H1 (cell line): ENCODE data around the gene PTPRCAP. TPM values are rescaled to one million over a fixed set of nuclear protein-coding genes. Genes with fewer than 3 reads are reported as not detected.

Experiments used
- CTCF ChIA-PET: fragments of 300-600 bp; sonication (Branson Sonifier 250); formaldehyde crosslinking; loops from one replicate; lab custom pipeline; 2021; ENCODE audit not compliant: partially characterized antibody; lab: Charles Lee
- POLR2A ChIA-PET: fragments of 300-600 bp; sonication (Branson Sonifier 250); formaldehyde crosslinking; loops from one replicate; lab custom pipeline; 2021; ENCODE audit warnings: inconsistent platforms; ENCODE audit not compliant: partially characterized antibody; lab: Charles Lee
- DNase-seq, 2 experiments: peaks; one replicate each; pipeline versions ENCODE4 v3.0.0 to v3.0.0-alpha.2; 2010 to 2022; ENCODE audit warnings: low spot score in 2 of 2, low read depth in 1 of 2, mixed read lengths in 1 of 2
- FAIRE-seq: peaks from 2 replicates; lab custom pipeline; 2011; peaks lifted over from hg19 to GRCh38; lab: Jason Lieb, UNC
- H2AFZ ChIP-seq: 2 replicates; pipeline ENCODE4 v1.8.1; 2012; ENCODE audit warnings: low read length, inconsistent platforms
- H2AK5ac ChIP-seq: 2 replicates; pipeline ENCODE4 v1.6.1; 2013; ENCODE audit warnings: low read depth, low read length
- H2BK120ac ChIP-seq: replicated peaks from 2 replicates; pipeline ENCODE3; 2013; ENCODE audit warnings: low read depth, low read length, inconsistent platforms
- H2BK12ac ChIP-seq: 2 replicates; pipeline ENCODE4 v1.6.1; 2013; ENCODE audit warnings: low read depth, low read length
- H2BK15ac ChIP-seq: 2 replicates; pipeline ENCODE4 v1.6.1; 2013; ENCODE audit warnings: low read length
- H2BK20ac ChIP-seq: 2 replicates; pipeline ENCODE4 v1.6.1; 2013; ENCODE audit warnings: low read length
- H2BK5ac ChIP-seq: 2 replicates; pipeline ENCODE4 v1.6.1; 2013; ENCODE audit warnings: low read depth, low read length
- H3K14ac ChIP-seq: 2 replicates; pipeline ENCODE4 v1.6.1; 2013; ENCODE audit warnings: inconsistent platforms; ENCODE audit not compliant: insufficient read length
- H3K18ac ChIP-seq: 2 replicates; pipeline ENCODE4 v1.6.1; 2013; ENCODE audit warnings: low read length; ENCODE audit errors: extremely low read depth
- H3K23ac ChIP-seq: 2 replicates; pipeline ENCODE4 v1.6.1; 2013; ENCODE audit warnings: inconsistent platforms; ENCODE audit not compliant: insufficient read length
- H3K23me2 ChIP-seq: 2 replicates; pipeline ENCODE4 v1.6.1; 2013; ENCODE audit warnings: low read depth, low read length
- H3K27ac ChIP-seq: 2 replicates; pipeline ENCODE4 v1.6.1; 2011; ENCODE audit warnings: low read depth, low read length, inconsistent platforms
- H3K27me3 ChIP-seq, 4 experiments: replicated peaks in 1 of 4; 1 replicate in 1 of 4; 2 replicates in 3 of 4; pipeline versions ENCODE4 v1.6.1 to v1.8.1; 2011 to 2013; ENCODE audit warnings: low read length in 3 of 4, mild to moderate bottlenecking in 3 of 4, inconsistent platforms in 2 of 4, mixed read lengths in 2 of 4, moderate library complexity in 1 of 4; ENCODE audit not compliant: control insufficient read depth in 3 of 4, insufficient read depth in 3 of 4; ENCODE audit errors: extremely low read depth in 1 of 4
- H3K36me3 ChIP-seq, 4 experiments: 2 replicates each; pipeline versions ENCODE4 v1.6.1 to v1.8.1; 2011 to 2013; ENCODE audit warnings: mild to moderate bottlenecking in 4 of 4, low read length in 3 of 4, moderate library complexity in 2 of 4, control low read depth in 1 of 4, inconsistent platforms in 1 of 4; ENCODE audit not compliant: insufficient read depth in 4 of 4, control insufficient read depth in 2 of 4
- H3K4ac ChIP-seq: replicated peaks from 2 replicates; pipeline ENCODE3; 2013; ENCODE audit warnings: low read length, low read depth, mixed read lengths, inconsistent platforms; ENCODE audit not compliant: insufficient read length
- H3K4me1 ChIP-seq, 4 experiments: replicated peaks in 1 of 4; 1 replicate in 1 of 4; 2 replicates in 3 of 4; pipeline versions ENCODE4 v1.6.1 to v1.8.1; 2011 to 2013; ENCODE audit warnings: low read length in 3 of 4, inconsistent platforms in 2 of 4, mixed read lengths in 1 of 4; ENCODE audit not compliant: insufficient read depth in 4 of 4, control insufficient read depth in 3 of 4
- H3K4me2 ChIP-seq, 2 experiments: 2 replicates each; pipeline versions ENCODE4 v1.6.1 to v1.8.1; 2011 to 2013; ENCODE audit warnings: low read depth in 2 of 2, low read length in 2 of 2, control low read depth in 1 of 2, inconsistent platforms in 1 of 2, mild to moderate bottlenecking in 1 of 2; ENCODE audit not compliant: insufficient read depth in 1 of 2
- H3K4me3 ChIP-seq, 4 experiments: fragments of 200-600, 300-600 bp in 1 of 4; sonication (generic), shearing (Covaris generic), sonication (Bioruptor Twin) in 1 of 4; 2 replicates each; pipeline versions ENCODE4 v1.5.1 to v1.8.1; 2011 to 2016; ENCODE audit warnings: low read length in 4 of 4, low read depth in 3 of 4, control low read depth in 2 of 4, inconsistent platforms in 2 of 4, mild to moderate bottlenecking in 2 of 4, mixed read lengths in 1 of 4, moderate library complexity in 1 of 4; ENCODE audit not compliant: insufficient read depth in 2 of 4; ENCODE audit errors: extremely low read depth in 1 of 4
- H3K56ac ChIP-seq: replicated peaks from 2 replicates; pipeline ENCODE3; 2013; ENCODE audit warnings: low read depth, mild to moderate bottlenecking, mixed read lengths, low read length, inconsistent platforms; ENCODE audit not compliant: insufficient read length
- H3K79me1 ChIP-seq: 2 replicates; pipeline ENCODE4 v1.6.1; 2013; ENCODE audit warnings: low read depth, low read length, control low read depth
- H3K79me2 ChIP-seq, 2 experiments: 2 replicates each; pipeline versions ENCODE4 v1.6.1 to v1.8.1; 2012 to 2013; ENCODE audit warnings: low read length in 2 of 2, mild to moderate bottlenecking in 2 of 2, inconsistent platforms in 1 of 2; ENCODE audit not compliant: insufficient read depth in 2 of 2, control insufficient read depth in 1 of 2
- H3K9ac ChIP-seq, 4 experiments: replicated peaks in 1 of 4; 1 replicate in 1 of 4; 2 replicates in 3 of 4; pipeline versions ENCODE4 v1.6.1 to v1.8.1; 2011 to 2013; ENCODE audit warnings: low read depth in 3 of 4, low read length in 3 of 4, control low read depth in 2 of 4, mild to moderate bottlenecking in 2 of 4, moderate library complexity in 2 of 4, inconsistent platforms in 1 of 4; ENCODE audit errors: extremely low read depth in 1 of 4
- H3K9me3 ChIP-seq, 2 experiments: 2 replicates each; pipeline versions ENCODE4 v1.6.1 to v1.8.1; 2012 to 2013; ENCODE audit warnings: mild to moderate bottlenecking in 2 of 2, moderate library complexity in 2 of 2, control low read depth in 1 of 2, inconsistent platforms in 1 of 2, low read depth in 1 of 2, low read length in 1 of 2, mixed read lengths in 1 of 2; ENCODE audit not compliant: insufficient read depth in 2 of 2
- H4K20me1 ChIP-seq, 2 experiments: replicated peaks in 1 of 2; 2 replicates each; pipeline versions ENCODE3 to v1.8.1; 2011 to 2013; ENCODE audit warnings: inconsistent platforms in 2 of 2, low read length in 2 of 2, mild to moderate bottlenecking in 1 of 2; ENCODE audit not compliant: insufficient read depth in 2 of 2, control insufficient read depth in 1 of 2
- H4K5ac ChIP-seq: 2 replicates; pipeline ENCODE4 v1.6.1; 2013; ENCODE audit warnings: low read length, low read depth, mixed read lengths, inconsistent platforms; ENCODE audit not compliant: insufficient read length
- H4K8ac ChIP-seq: 2 replicates; pipeline ENCODE4 v1.8.0; 2013; ENCODE audit warnings: mild to moderate bottlenecking, moderate library complexity, low read length, inconsistent platforms; ENCODE audit not compliant: insufficient read depth; ENCODE audit errors: extremely low read depth
- H4K91ac ChIP-seq: replicated peaks from 2 replicates; pipeline ENCODE3; 2013; ENCODE audit warnings: low read length, mixed read lengths, inconsistent platforms; ENCODE audit not compliant: insufficient read length
- CBX5 ChIP-seq: fragments of 300-800, 300-1000 bp; sonication (generic); IDR thresholded peaks from 2 replicates; pipeline ENCODE4 v1.7.1; 2016; ENCODE audit warnings: antibody characterized with exemption, low read length, low read depth
- CTCF ChIP-seq, 3 experiments: IDR thresholded peaks; 1 replicate in 2 of 3; 2 replicates in 1 of 3; pipeline versions ENCODE4 v1.5.1 to v1.6.1; 2011; ENCODE audit warnings: low read length in 3 of 3, mild to moderate bottlenecking in 3 of 3, inconsistent platforms in 2 of 3, low read depth in 1 of 3, moderate library complexity in 1 of 3; ENCODE audit not compliant: insufficient read depth in 1 of 3; ENCODE audit errors: control extremely low read depth in 1 of 3
- EZH2 ChIP-seq: fragments of 200-600 bp; sonication (generic); IDR thresholded peaks from 2 replicates; pipeline ENCODE4 v1.7.1; 2012; ENCODE audit warnings: low read depth, mild to moderate bottlenecking, moderate library complexity, low read length, inconsistent platforms; ENCODE audit not compliant: severe bottlenecking
- MAX ChIP-seq: IDR thresholded peaks from 2 replicates; pipeline ENCODE4 v1.6.1; 2012; ENCODE audit warnings: inconsistent platforms
- POU5F1 ChIP-seq: IDR thresholded peaks from 2 replicates; pipeline ENCODE4 v1.6.1; 2011; ENCODE audit warnings: low read depth, mild to moderate bottlenecking, low read length, moderate library complexity
- SUZ12 ChIP-seq: fragments of 200-600 bp; sonication (generic); IDR thresholded peaks from 2 replicates; pipeline ENCODE4 v1.6.1; 2012; ENCODE audit warnings: mild to moderate bottlenecking, inconsistent platforms, low read length, moderate library complexity, mixed read lengths
- TAF7 ChIP-seq: optimal IDR thresholded peaks from 2 replicates; pipeline ENCODE3; 2011; ENCODE audit warnings: low read depth, mild to moderate bottlenecking, inconsistent platforms, low read length, moderate library complexity, borderline replicate concordance
- TEAD4 ChIP-seq: IDR thresholded peaks from 2 replicates; pipeline ENCODE4 v1.6.1; 2012; ENCODE audit warnings: low read depth, low read length, inconsistent platforms, mixed read lengths
- WGBS, 2 experiments: shearing (Covaris generic) in 1 of 2; methylation state at CpG; one replicate each; pipeline versions ENCODE4 v1.1.6 to v1.1.7; 2013 to 2015; ENCODE audit warnings: low lambda C conversion rate in 2 of 2, mixed read lengths in 2 of 2, inconsistent platforms in 1 of 2, low coverage in 1 of 2, missing lambda C conversion rate in 1 of 2; ENCODE audit not compliant: insufficient replicate concordance in 2 of 2, insufficient coverage in 1 of 2, insufficient read length in 1 of 2; ENCODE audit errors: extremely low coverage in 1 of 2, missing lambda C conversion rate in 1 of 2; 5-methylcytosine and 5-hydroxymethylcytosine counted together
- polyA plus RNA-seq, 7 experiments: library from polyadenylated mRNA; depleted of rRNA in 3 of 7; stranded (reverse) in 5 of 7; unstranded in 2 of 7; fragments of >200 nt in 5 of 7; fragments of 200-250 nt in 2 of 7; gene quantifications; 1 replicate in 5 of 7; 2 replicates in 1 of 7; 4 replicates in 1 of 7; pipeline versions ENCODE4 v1.2.1 to v1.2.3, GENCODE V29; 2011 to 2013; ENCODE audit warnings: missing spikeins in 2 of 7, mixed read lengths in 2 of 7
- total RNA-seq: library from RNA; stranded (reverse); fragmentation: NEBNext Ultra II Directional; extraction: Animal tissue kit (Norgen Biotek cat#: 25700); gene quantifications from 2 replicates; pipeline ENCODE4 v1.2.1, GENCODE V29; 2021

Gene PTPRCAP
- total and polyA plus RNA-seq, 2 of the 8 experiments (the other 6 are each of a cell fraction or from before 2014, with no cell fraction given): 0.78 to 6.7 TPM

GRCh38 chr11:67423891-67424613 is 13.4 kb downstream of the PTPRCAP start:
- peaks cover 0 to 4% of the 10 kb centered on the region in 2 experiments; a peak in 1 of 4 replicates for H3K79me2 ChIP-seq
- no peak for DNase-seq
- H3K14ac ChIP-seq: no peak overlapping the region
- FAIRE-seq: no peak
- H4K20me1 ChIP-seq: peaks cover 0 to 3% of the 10 kb centered on the region in 2 experiments
- H3K56ac ChIP-seq: no peak overlapping the region
- no peak overlapping the region for H2BK20ac ChIP-seq
- H3K36me3 ChIP-seq: no peaks in the 10 kb centered on the region
- WGBS, 2 experiments: 88% methylated on average over 30 of the region's 34 CpGs; no CpG with 5 or more reads in 1 of the 2 experiments
- no peak overlapping the region for H4K5ac ChIP-seq
- H3K27ac ChIP-seq: no peak overlapping the region
- H4K91ac ChIP-seq: no peak overlapping the region
- 0 out of 2 replicates have a peak overlapping the region, but pooled peaks have one; percentile 17 for H4K8ac ChIP-seq
- peaks cover 4% of the 10 kb centered on the region for H3K79me1 ChIP-seq
- H2BK120ac ChIP-seq: no peak overlapping the region
- POLR2A ChIA-PET: interaction anchor here (0.9 to 10.2 kb wide), 6 partner anchors 10 to 54 kb away, joined by 3 to 104 read pairs (median 4); partner anchors contain the start of genes PPP1CA and PTPRCAP
- no peaks in the 10 kb centered on the region for H3K9me3 ChIP-seq
- H3K18ac ChIP-seq: no peak overlapping the region
- H3K4me1 ChIP-seq: peaks cover 0 to 13% (median 7%) of the 10 kb centered on the region in 4 experiments; a peak in 6 of 7 replicates
- H2BK5ac ChIP-seq: no peak overlapping the region
- H3K4me3 ChIP-seq: no peak overlapping the region
- no peak overlapping the region for H2AFZ ChIP-seq
- CTCF ChIA-PET: interaction anchor here (0.5 to 1.8 kb wide), 8 partner anchors 11 to 328 kb away, joined by 3 to 7 read pairs (median 4); partner anchors contain the start of gene PPP1CA
- no peak overlapping the region for H2AK5ac ChIP-seq
- H2BK12ac ChIP-seq: peak overlapping the region; percentile 39; the same call in 1 of the 2 replicates
- peaks cover 0 to 8% (median 5%) of the 10 kb centered on the region in 4 experiments; a peak in 4 of 7 replicates for H3K27me3 ChIP-seq
- H2BK15ac ChIP-seq: no peak overlapping the region
- H3K4ac ChIP-seq: no peak overlapping the region
- peaks cover 19% of the 10 kb centered on the region for H3K23me2 ChIP-seq
- no peak overlapping the region for H3K23ac ChIP-seq
- H3K4me2 ChIP-seq: no peak overlapping the region
- H3K9ac ChIP-seq: no peak overlapping the region
- no peak for TF ChIP-seq TAF7
- no peak for TF ChIP-seq CBX5
- TF ChIP-seq CTCF (IDR thresholded peaks at IDR 0.05; ENCODE audit: control extremely low read depth in 1 of 3, insufficient read depth in 1 of 3, low read depth in 1 of 3, low read length in 3 of 3): no peak
- no peak for TF ChIP-seq POU5F1
- TF ChIP-seq MAX: no peak
- TF ChIP-seq TEAD4: no peak
- no peak for TF ChIP-seq SUZ12
- TF ChIP-seq EZH2: no peak
